Mesothelial cell of epicardium (in vitro differentiated cells): ENCODE data around the gene GLT1D1. TPM values are rescaled to one million over a fixed set of nuclear protein-coding genes. Genes with fewer than 3 reads are reported as not detected.
A peak's percentile ranks its signal among the peaks of the same experiment; 100 is the strongest.

Experiments used
- DNase-seq, 2 experiments: peaks; one replicate each; pipeline ENCODE4 v3.0.0; 2021; ENCODE audit warnings: low spot score in 2 of 2; ENCODE audit not compliant: unreplicated experiment in 2 of 2
- H3K27ac Mint-ChIP-seq: 2 replicates; pipeline ENCODE4 v1.8.0; 2021; ENCODE audit warnings: mixed read lengths
- H3K27me3 Mint-ChIP-seq: 2 replicates; pipeline ENCODE4 v1.8.0; 2021; ENCODE audit warnings: low read depth, mixed read lengths
- H3K36me3 Mint-ChIP-seq: 2 replicates; pipeline ENCODE4 v1.8.0; 2021; ENCODE audit warnings: mixed read lengths
- H3K4me1 Mint-ChIP-seq: 2 replicates; pipeline ENCODE4 v1.8.0; 2021; ENCODE audit warnings: mixed read lengths
- H3K4me3 Mint-ChIP-seq: 2 replicates; pipeline ENCODE4 v1.8.0; 2021; ENCODE audit warnings: mild to moderate bottlenecking, moderate library complexity, mixed read lengths
- H3K9me3 Mint-ChIP-seq: 2 replicates; pipeline ENCODE4 v1.8.0; 2021; ENCODE audit warnings: mixed read lengths
- total RNA-seq: library from RNA; stranded (reverse); gene quantifications from 3 replicates; pipeline ENCODE4 v1.2.1, GENCODE V29; 2021
- TF ChIP-seq, protein P1 (sequence below): fragments of 200-600 bp; sonication (generic); IDR thresholded peaks from one replicate; pipeline ENCODE4 v1.5.0; 2021; ENCODE audit warnings: antibody characterized with exemption; ENCODE audit not compliant: unreplicated experiment

Gene GLT1D1
- total RNA-seq, 1 donor from 2014 or later = 1.3 TPM

DNA sequence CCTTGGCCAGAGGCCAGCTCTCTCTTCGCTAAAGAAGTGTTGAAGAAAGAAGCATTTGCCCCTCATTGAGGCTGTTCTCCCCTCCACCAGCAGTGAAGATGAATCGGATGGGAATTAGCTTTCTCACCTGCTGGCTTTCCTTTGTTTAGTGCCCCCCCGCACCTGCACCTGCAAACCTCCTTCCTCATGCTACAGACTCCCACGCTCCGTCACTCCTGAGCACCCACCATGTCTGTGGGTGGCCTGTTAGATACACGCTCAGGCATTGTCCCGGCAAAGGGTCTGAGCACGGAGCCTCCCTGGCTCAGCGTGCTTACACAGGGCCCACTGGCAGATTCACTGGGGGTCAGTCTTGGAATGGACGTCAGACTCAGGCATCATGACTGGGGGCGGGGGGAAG lies 121.6 kb downstream of the GLT1D1 start:
- H3K9me3 Mint-ChIP-seq = no peaks in the 10 kb centered on the region
- no peak for DNase-seq
- no peaks in the 10 kb centered on the region for H3K36me3 Mint-ChIP-seq
- H3K4me3 Mint-ChIP-seq = no peak overlapping the region
- no peak overlapping the region for H3K27ac Mint-ChIP-seq
- TF ChIP-seq, protein P1, sequence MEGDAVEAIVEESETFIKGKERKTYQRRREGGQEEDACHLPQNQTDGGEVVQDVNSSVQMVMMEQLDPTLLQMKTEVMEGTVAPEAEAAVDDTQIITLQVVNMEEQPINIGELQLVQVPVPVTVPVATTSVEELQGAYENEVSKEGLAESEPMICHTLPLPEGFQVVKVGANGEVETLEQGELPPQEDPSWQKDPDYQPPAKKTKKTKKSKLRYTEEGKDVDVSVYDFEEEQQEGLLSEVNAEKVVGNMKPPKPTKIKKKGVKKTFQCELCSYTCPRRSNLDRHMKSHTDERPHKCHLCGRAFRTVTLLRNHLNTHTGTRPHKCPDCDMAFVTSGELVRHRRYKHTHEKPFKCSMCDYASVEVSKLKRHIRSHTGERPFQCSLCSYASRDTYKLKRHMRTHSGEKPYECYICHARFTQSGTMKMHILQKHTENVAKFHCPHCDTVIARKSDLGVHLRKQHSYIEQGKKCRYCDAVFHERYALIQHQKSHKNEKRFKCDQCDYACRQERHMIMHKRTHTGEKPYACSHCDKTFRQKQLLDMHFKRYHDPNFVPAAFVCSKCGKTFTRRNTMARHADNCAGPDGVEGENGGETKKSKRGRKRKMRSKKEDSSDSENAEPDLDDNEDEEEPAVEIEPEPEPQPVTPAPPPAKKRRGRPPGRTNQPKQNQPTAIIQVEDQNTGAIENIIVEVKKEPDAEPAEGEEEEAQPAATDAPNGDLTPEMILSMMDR = no peak
- H3K27me3 Mint-ChIP-seq = peaks cover 84% of the 10 kb centered on the region
- H3K4me1 Mint-ChIP-seq = peaks cover 5% of the 10 kb centered on the region

DNA sequence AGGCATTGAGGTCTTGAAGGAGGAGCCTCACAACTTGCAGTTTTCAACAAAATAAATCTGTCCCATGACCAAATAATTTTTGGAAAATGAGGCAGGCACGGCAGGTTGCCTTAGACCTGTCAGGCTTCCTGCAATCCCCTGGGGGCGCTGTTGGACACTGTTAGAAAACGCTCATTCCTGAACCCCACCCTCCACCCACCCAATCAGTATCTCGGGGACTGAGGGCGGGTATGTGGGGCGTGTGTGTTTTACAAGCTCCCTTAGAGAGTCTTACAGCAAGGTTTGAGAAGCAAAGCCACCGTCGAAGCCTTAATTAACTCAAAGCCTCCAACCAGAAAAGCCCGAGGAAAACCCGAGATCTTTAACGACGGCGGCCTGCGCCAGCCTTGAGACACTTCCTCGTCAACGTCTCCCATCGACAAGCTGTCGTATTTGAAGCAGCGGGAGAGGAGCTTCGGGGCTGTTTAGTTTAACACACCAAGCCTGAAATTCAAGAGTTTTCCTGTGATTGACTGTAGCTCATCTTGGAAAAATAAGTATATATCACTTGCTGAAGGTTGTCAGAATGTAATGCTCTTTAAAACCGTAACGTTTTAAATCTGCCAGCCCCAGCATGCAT lies 123.0 kb downstream of the GLT1D1 start:
- peak; percentile 39 to 49 for DNase-seq
- TF ChIP-seq, protein P1 = peak; percentile 35
- H3K4me3 Mint-ChIP-seq = peak overlapping the region; percentile 20
- H3K36me3 Mint-ChIP-seq = no peaks in the 10 kb centered on the region
- H3K9me3 Mint-ChIP-seq = no peaks in the 10 kb centered on the region
- H3K27ac Mint-ChIP-seq = no peak overlapping the region
- H3K27me3 Mint-ChIP-seq = peaks cover 79% of the 10 kb centered on the region
- H3K4me1 Mint-ChIP-seq = no peaks in the 10 kb centered on the region

GRCh38 chr12:128977441-128977840 lies 124.2 kb downstream of the GLT1D1 start:
- no peak overlapping the region for H3K4me3 Mint-ChIP-seq
- H3K27ac Mint-ChIP-seq = no peak overlapping the region
- H3K27me3 Mint-ChIP-seq = peaks cover 80% of the 10 kb centered on the region
- H3K4me1 Mint-ChIP-seq = no peaks in the 10 kb centered on the region
- DNase-seq = no peak
- H3K36me3 Mint-ChIP-seq = no peaks in the 10 kb centered on the region
- TF ChIP-seq, protein P1 = no peak
- no peaks in the 10 kb centered on the region for H3K9me3 Mint-ChIP-seq

DNA sequence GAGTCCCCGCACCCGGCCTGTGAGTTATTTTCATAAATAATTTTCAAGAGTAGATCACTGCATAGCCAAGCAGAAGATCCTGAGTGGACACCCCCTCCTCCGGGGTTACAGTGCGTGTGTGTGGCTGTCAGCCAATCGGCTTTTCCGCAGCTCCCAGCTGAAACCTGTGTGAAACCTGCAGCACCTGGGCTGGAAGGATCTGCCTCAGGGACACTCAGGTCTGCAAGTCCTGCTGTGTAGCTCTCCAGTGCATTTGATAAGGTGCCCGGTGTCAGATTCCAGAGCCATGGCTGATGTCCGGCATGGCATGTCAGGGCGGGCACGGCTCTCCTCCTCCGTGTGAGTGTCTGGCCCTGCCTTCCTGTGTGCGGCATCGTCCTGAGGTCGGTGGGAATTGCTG lies 124.8 kb downstream of the GLT1D1 start:
- TF ChIP-seq, protein P1 = no peak
- H3K9me3 Mint-ChIP-seq = no peaks in the 10 kb centered on the region
- no peaks in the 10 kb centered on the region for H3K4me1 Mint-ChIP-seq
- no peak overlapping the region for H3K4me3 Mint-ChIP-seq
- no peak overlapping the region for H3K27ac Mint-ChIP-seq
- no peak for DNase-seq
- H3K36me3 Mint-ChIP-seq = no peaks in the 10 kb centered on the region
- H3K27me3 Mint-ChIP-seq = peaks cover 75% of the 10 kb centered on the region

DNA sequence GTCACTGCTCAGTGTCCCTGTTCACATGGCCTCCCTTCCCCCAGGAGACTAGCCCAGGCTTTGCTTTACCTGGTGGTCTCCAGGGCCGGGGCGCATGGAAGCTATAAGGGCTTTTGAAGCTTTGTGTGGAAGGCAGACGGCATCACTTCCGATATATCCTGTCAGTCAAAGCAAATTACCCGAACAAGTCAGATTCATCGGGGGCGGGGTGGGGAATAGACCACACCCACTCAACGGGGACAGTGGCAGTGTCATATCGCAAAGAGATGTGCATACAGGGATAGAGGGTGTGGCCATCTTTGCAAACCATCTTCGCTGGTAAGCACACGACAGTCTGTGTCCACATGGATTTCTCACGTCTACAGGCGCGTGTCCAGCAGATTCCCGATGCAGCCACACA lies 127.3 kb downstream of the GLT1D1 start:
- Mint-ChIP-seq H3K4me1 (no peaks in the 10 kb centered on the region), H3K4me3 (no peak overlapping the region)

More for the DNA sequence above, 127.3 kb downstream of the GLT1D1 start:
- no peak overlapping the region for H3K27ac Mint-ChIP-seq
- peaks cover 51% of the 10 kb centered on the region for H3K27me3 Mint-ChIP-seq
- TF ChIP-seq, protein P1 = no peak
- no peak for DNase-seq
- H3K36me3 Mint-ChIP-seq = no peaks in the 10 kb centered on the region
- no peaks in the 10 kb centered on the region for H3K9me3 Mint-ChIP-seq
